ENCODE results near the gene KMT5C.
"Not testable (repeated sequence)": the region's sequence is repeated elsewhere in the genome, so short reads cannot be mapped to it uniquely, and the experiment has no call there.

The KMT5C gene

GRCh38 chr19:55319785-55320184 is 19.9 kb upstream of the KMT5C start:
- DNase-seq, result no peak

- DNase-seq, result no peak
Observed at GRCh38 chr19:55320844-55321419, 18.7 kb upstream of the KMT5C start.

GRCh38 chr19:55321466-55322137 is 18.1 kb upstream of the KMT5C start:
- no peak for DNase-seq

- no peak for DNase-seq
Observed at GRCh38 chr19:55322204-55322885, 17.3 kb upstream of the KMT5C start.

- DNase-seq, result no peak
Observed at GRCh38 chr19:55324662-55325061, 15.0 kb upstream of the KMT5C start.

- no peak for DNase-seq
Observed at GRCh38 chr19:55325172-55325571, 14.5 kb upstream of the KMT5C start, which contains the start of gene TMEM150B. Gene TMEM150B, minus strand, starts transcription at chr19:55325341. Its CDS starts 4,305 bp downstream, at chr19:55321036.

GRCh38 chr19:55328774-55329318 is 10.8 kb upstream of the KMT5C start:
- not testable (repeated sequence) for DNase-seq

- not testable (repeated sequence) for DNase-seq
Observed at GRCh38 chr19:55329791-55330190, 9.9 kb upstream of the KMT5C start.

GRCh38 chr19:55333870-55334269 is 5.8 kb upstream of the KMT5C start:
- no peak for DNase-seq

- no peak for DNase-seq
Observed at GRCh38 chr19:55336101-55336500, 3.6 kb upstream of the KMT5C start.

- no peak for DNase-seq
Observed at GRCh38 chr19:55339889-55340783, 460 bp downstream of the KMT5C start.

GRCh38 chr19:55340784-55341147 is 1.1 kb downstream of the KMT5C start:
- DNase-seq, result no peak

GRCh38 chr19:55341171-55341588 is 1.5 kb downstream of the KMT5C start:
- no peak for DNase-seq

- no peak for DNase-seq
Observed at GRCh38 chr19:55341595-55342531, 2.2 kb downstream of the KMT5C start.

GRCh38 chr19:55344444-55344843 is 4.8 kb downstream of the KMT5C start:
- no peak for DNase-seq

GRCh38 chr19:55345101-55345817 is 5.6 kb downstream of the KMT5C start:
- no peak for DNase-seq

- no peak for DNase-seq
Observed at GRCh38 chr19:55345818-55346724, 6.4 kb downstream of the KMT5C start.

- DNase-seq, result no peak
Observed at GRCh38 chr19:55346725-55347441, 7.2 kb downstream of the KMT5C start.

GRCh38 chr19:55347442-55348009 is 7.8 kb downstream of the KMT5C start:
- DNase-seq, result no peak

All from central memory CD4-positive, alpha-beta T cell (primary cell).